ENCODE measurements around the gene PLK5.
A peak's percentile ranks its signal among the peaks of the same experiment; 100 is the strongest.
"Not testable (repeated sequence)": the region's sequence is repeated elsewhere in the genome, so short reads cannot be mapped to it uniquely, and the experiment has no call there.

Gene PLK5

GRCh38 chr19:1507763-1508506, 15.9 kb upstream of the PLK5 start:
- DNase-seq (ENCODE audit: low read depth, low spot score), result peak; percentile 80

- DNase-seq (ENCODE audit: low read depth, low spot score), result no peak
Observed at GRCh38 chr19:1508507-1508856, 15.4 kb upstream of the PLK5 start.

DNA sequence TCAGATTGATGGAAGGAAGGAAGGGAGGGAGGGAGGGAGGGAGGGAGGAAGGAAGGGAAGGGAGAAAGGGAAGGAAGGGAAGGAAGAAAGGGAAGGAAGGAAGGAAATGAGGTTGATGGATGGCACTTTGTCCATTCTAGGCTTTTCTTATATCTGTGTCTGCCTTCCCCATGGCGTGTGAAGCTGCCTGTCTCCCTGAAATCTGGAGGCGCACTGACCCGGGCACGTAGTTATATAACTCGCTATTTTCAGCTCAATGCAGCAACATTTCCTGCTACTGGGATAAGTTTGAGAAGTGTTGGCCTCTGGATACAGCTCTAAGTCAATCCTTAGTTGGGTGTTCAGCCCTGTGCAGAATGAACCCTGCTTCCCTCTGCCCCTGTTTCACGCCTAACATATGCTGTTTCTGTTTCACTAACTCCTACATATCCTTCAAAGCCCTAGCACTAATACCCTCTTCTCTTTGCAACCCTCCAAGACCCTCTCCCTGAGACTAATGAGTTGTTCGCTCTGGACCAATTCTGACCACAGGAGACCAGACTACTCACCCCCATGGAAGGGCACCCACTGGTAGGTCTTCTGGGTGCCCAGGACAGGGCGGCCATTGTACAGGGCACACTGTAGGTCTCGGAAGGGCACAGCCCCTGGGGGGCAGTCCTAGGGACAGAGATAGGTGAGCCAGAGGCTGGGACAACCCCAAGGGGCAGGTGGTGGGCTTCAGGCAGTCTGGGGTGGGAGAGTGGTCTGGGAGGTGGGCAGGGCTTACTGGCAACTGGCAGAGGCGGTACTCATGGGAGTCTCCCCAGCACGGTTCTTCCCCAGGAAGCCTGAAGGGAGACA, 14.1 kb upstream of the PLK5 start:
- no peak for DNase-seq (ENCODE audit: low read depth, low spot score)

DNA sequence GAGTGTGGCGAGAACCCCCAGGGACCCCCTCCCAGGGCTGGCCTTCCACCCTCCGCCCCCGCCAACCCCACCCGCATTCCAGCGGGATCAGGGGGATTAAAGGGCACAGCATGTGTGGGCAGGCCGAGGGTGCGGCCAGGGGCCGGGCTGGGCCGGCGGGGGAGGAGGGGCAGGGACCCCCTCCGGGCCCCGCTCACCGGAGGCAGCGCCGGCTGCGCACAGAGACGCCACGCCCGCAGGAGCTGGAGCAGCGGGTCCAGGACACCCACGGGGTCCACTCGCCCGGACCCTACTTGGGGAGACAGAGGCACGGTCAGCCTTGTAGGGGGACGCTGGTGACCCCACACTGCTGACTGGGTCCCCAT, 13.5 kb upstream of the PLK5 start:
- DNase-seq (ENCODE audit: low read depth, low spot score), result no peak

GRCh38 chr19:1510807-1511206, 13.1 kb upstream of the PLK5 start:
- no peak for DNase-seq (ENCODE audit: low read depth, low spot score)

DNA sequence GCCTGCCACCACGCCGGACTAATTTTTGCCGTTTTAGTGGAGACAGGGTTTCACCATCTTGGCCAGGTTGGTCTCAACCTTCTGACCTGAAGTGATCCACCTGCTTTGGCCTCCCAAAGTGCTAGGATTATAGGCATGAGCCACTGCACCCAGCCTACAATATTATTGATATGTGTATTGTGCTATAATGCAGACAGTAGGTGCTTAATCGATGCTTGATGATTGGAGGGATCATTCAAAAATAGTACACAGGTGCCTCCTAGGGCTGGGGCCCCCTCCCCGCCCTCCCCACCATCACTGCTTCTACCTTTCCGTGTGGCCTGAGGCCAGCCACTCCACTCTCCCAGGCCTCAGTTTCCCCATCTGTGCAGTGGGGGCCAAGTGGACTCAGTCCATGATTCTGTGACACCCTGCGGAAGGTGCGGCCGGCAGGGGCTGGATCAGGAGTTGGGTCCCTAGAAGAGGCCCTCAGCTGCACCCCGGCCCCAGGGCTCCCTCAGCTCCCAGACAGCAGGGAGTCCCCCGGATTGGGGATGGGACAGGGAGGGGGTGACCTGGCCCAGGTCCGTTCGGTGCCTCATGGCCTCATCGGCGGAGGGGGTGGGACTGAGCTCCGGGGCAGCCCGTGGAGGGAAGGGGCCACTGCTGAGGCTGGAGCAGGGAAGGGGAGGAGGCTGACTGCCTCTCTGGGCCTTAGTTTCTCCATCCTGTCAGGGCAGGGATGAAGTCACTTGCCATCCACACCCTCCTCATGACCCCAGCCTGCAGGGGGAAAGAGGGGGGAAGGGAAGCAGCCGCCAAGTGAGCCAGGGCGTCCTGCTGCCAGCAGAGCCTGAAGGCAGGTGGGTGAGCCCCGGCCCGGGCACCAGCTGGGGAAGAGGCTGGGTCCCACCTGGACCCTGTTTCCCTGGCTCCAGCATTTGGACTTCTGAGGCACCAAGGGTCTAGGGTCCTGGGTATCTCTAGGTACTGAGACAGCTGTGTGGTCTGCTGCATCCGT, 12.3 kb upstream of the PLK5 start:
- no peak for DNase-seq (ENCODE audit: low read depth, low spot score)

- no peak for DNase-seq (ENCODE audit: low read depth, low spot score)
Observed at GRCh38 chr19:1512671-1513498, 11.0 kb upstream of the PLK5 start, which contains the start of gene ADAMTSL5. TSS of gene ADAMTSL5 (minus strand) at chr19:1513019. CDS start at chr19:1510943, 2,076 bp downstream.

DNA sequence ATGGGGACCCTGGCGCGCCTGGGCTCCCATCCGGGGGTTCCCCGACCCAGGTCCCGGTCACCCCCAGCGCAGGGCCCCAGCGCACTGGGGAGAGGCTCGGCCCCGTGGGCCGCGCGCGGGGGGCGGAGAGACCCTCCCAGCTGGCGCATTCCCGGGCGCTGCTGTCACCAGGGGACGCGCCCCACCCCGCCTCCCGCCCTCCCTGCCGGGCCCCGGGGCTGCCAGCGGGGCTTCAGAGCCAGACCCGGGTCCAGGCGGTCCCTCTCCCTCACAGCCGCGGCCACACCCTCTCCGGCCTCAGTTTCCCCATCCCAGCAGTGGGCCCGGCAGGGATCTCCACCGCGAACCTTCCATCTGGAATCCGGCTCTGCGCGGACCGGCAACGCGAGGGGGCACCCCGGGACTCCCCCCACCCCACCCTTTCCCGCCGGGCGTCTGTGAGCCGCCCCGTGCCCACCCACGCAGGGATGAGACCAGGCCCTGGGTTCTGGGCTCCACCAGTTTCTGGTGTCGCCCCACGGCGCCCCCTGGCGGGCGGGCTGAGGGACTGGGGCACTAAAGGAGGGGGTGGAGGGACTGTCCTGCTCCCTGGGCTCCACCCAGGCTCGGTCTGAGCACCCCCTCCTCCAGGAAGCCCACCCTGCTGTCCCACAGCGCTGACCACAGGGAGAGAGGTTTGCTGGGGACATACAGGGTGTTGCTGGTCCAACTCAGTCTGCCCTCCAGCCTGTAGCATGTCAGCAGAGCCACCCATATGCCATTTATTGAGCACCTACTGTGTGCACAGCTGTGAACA, 10.2 kb upstream of the PLK5 start:
- no peak for DNase-seq (ENCODE audit: low read depth, low spot score)

GRCh38 chr19:1514295-1514661, 9.6 kb upstream of the PLK5 start:
- DNase-seq (ENCODE audit: low read depth, low spot score), result no peak

GRCh38 chr19:1514986-1515721, 8.7 kb upstream of the PLK5 start:
- DNase-seq (ENCODE audit: low read depth, low spot score), result no peak

DNA sequence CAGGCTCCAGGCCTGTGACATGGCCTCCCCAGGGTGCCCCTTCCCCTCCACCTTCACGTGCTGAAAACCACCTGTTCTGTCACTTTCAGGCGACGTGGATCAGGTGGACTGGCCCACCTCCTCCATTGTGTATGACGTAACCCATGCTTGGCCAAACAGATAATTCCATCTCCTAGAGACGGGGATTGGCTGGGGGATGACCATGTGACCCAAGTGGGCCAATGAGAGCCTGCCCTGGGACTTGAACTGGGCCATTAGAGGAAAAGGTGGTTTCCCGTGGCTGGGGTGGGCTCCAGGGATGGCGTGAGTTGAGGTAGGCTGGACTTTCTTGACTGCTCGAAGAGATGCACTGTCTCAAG, 7.5 kb upstream of the PLK5 start:
- DNase-seq (ENCODE audit: low read depth, low spot score), result no peak

GRCh38 chr19:1518471-1518870, 5.4 kb upstream of the PLK5 start:
- DNase-seq (ENCODE audit: low read depth, low spot score), result no peak

GRCh38 chr19:1519802-1520201, 4.1 kb upstream of the PLK5 start:
- DNase-seq (ENCODE audit: low read depth, low spot score), result not testable (repeated sequence)

GRCh38 chr19:1520203-1520780, 3.6 kb upstream of the PLK5 start:
- DNase-seq (ENCODE audit: low read depth, low spot score), result no peak

DNA sequence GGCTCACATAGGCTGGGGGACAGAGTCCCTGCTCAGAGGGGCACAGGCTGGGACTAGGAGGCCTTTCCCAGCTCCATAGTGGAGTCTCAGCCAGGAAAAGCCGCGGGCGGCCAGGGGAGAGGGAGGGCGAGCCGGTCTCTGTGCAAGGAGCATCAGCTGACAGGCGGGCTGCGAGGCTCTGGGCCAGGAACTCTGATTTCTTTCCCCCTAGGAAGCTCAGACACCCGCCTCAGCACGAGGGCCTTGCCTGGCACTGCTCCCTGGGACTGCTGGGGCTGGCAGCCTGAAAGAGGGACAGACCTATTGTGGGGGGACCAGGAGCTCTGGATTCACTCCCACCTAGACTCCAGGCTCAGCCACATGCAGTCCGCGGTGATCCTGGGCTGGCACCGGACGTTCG, 2.2 kb upstream of the PLK5 start:
- no peak for DNase-seq (ENCODE audit: low read depth, low spot score)

DNA sequence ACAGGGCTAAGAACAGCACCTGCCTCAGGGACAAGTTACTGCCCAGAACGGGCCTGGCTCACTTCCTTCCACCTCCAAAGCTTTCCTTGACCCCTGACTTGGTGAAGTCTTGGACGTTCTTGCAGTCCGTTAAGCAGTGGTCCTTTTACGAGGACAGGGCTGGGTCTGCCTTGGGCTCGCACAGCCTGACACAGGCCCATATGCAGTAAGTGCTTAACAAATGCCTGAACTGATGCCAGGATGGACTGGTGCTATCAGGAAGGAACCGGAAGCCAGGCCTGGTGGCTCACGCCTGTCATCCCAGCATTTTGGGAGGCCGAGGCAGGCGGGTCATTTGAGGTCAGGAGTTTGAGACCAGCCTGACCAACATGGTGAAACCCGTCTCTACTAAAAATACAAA, 1.8 kb upstream of the PLK5 start:
- DNase-seq (ENCODE audit: low read depth, low spot score), result no peak

DNA sequence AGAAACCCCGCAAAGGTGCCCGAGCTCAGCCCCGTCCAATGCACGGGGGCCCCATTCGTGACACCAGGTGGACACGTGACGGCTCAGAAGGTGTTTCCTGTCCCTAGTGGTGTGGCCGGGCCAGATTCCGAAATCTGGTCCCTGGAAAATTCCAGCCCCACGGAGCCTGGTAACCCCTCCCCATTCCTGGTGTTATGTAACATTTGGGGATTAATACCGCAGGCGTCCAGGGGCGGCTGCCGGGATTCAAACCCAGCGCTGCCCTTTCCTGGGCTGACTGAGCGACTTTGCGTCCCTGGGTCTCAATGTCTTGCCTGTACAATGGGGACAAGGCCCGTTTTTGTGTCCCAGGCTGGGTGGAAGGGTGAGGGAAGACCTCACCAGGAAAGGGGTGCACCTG, 1.0 kb upstream of the PLK5 start:
- DNase-seq (ENCODE audit: low read depth, low spot score), result no peak

- no peak for DNase-seq (ENCODE audit: low read depth, low spot score)
Observed at GRCh38 chr19:1524287-1524971, 552 bp downstream of the PLK5 start.

DNA sequence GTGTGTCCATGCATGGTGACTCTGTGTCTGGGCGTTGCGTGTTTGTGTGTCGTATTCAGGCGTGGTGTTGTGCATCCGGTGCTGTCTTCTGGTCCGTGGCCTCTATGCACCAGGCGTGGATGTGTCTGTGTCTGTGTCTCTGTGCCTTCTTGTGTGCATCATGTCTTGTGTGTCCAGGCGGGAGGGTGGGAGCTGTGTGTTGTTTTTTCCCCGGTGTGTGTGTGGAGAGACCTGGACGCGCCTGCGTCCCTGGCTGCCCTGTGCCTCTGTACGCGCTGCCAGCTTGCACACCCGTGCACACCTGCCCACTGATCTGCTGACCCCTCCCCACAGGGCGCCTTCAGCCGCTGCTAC, 1.1 kb downstream of the PLK5 start:
- no peak for DNase-seq (ENCODE audit: low read depth, low spot score)
